NCI-H345 treated with DMSO at 0.1 percent for 48 hours (cell line): ENCODE results near the gene SEC14L1.
"Not testable (repeated sequence)": the region's sequence is repeated elsewhere in the genome, so short reads cannot be mapped to it uniquely, and the experiment has no call there.

Experiments used
- DNase-seq: peaks from one replicate; lab custom pipeline; 2025; ENCODE audit not compliant: unreplicated experiment; lab: John Stamatoyannopoulos, UW

SEC14L1 gene

GRCh38 chr17:77115947-77116346, 24.8 kb upstream of the SEC14L1 start:
- DNase-seq = no peak

GRCh38 chr17:77116371-77116860, 24.4 kb upstream of the SEC14L1 start:
- no peak for DNase-seq

GRCh38 chr17:77117415-77117814, 23.4 kb upstream of the SEC14L1 start:
- no peak for DNase-seq

GRCh38 chr17:77118251-77118928, 22.4 kb upstream of the SEC14L1 start:
- DNase-seq = no peak

GRCh38 chr17:77119668-77120301, 21.0 kb upstream of the SEC14L1 start:
- DNase-seq = no peak

- no peak for DNase-seq
These were observed 19.9 kb upstream of the SEC14L1 start for GRCh38 chr17:77120868-77121267.

- DNase-seq = no peak
These were observed 16.4 kb upstream of the SEC14L1 start for GRCh38 chr17:77124192-77124889.

GRCh38 chr17:77125432-77125901, 15.3 kb upstream of the SEC14L1 start:
- peak; percentile 9 for DNase-seq

- peak; percentile 82 for DNase-seq
These were observed 14.2 kb upstream of the SEC14L1 start for GRCh38 chr17:77126519-77126918.

- no peak for DNase-seq
These were observed 12.9 kb upstream of the SEC14L1 start for GRCh38 chr17:77127735-77128361.

GRCh38 chr17:77128896-77129567, 11.7 kb upstream of the SEC14L1 start:
- no peak for DNase-seq

GRCh38 chr17:77129568-77130301, 11.0 kb upstream of the SEC14L1 start:
- no peak for DNase-seq

- DNase-seq = no peak
These were observed 10.2 kb upstream of the SEC14L1 start for GRCh38 chr17:77130525-77130924.

GRCh38 chr17:77131904-77132303, 8.9 kb upstream of the SEC14L1 start:
- no peak for DNase-seq

GRCh38 chr17:77132411-77133086, 8.2 kb upstream of the SEC14L1 start:
- no peak for DNase-seq

- DNase-seq = no peak
These were observed 7.6 kb upstream of the SEC14L1 start for GRCh38 chr17:77133087-77133638.

GRCh38 chr17:77136420-77136767, 4.4 kb upstream of the SEC14L1 start:
- DNase-seq = no peak

- no peak for DNase-seq
These were observed 3.7 kb upstream of the SEC14L1 start for GRCh38 chr17:77137111-77137510.

- not testable (repeated sequence) for DNase-seq
These were observed 2.9 kb upstream of the SEC14L1 start for GRCh38 chr17:77137886-77138285.
